HG02678 (cell line): ENCODE measurements around the gene TGIF2.

Experiments
- ATAC-seq: cut with Tn5 transposase; IDR thresholded peaks from one replicate; pipeline ENCODE4 v1.9.1; 2021; ENCODE audit warnings: mild to moderate bottlenecking, moderate library complexity; ENCODE audit not compliant: unreplicated experiment

TGIF2 gene

GRCh38 chr20:36573103-36573797 lies at the start of gene TGIF2:
Gene TGIF2 (plus strand): TSS chr20:36573597. CDS start chr20:36578775, 5,178 bp downstream.
- ATAC-seq, result peak; percentile 74

GRCh38 chr20:36525620-36526365 lies 47.6 kb upstream of the TGIF2 start:
- no peak for ATAC-seq

DNA sequence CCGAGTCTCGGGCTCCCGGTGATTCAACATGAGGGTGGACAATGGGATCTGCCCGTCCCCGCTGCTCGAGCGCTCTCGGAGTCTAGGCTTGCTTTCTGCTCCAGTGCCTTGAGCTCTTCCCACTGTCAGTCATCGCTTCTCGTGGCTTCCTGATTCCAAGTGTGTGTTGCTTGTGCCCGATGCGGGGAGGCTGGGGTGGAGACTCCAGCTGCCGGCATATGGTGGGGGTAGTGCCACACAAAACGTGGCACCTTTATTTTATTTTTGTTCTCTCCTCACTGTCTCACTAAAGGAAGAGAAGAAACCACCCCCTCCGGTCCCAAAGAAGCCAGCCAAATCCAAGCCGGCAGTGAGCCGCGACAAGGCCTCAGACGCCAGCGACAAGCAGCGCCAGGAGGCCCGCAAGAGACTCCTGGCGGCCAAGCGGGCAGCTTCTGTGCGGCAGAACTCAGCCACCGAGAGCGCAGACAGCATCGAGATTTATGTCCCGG lies 46.8 kb upstream of the TGIF2 start:
- no peak for ATAC-seq

DNA sequence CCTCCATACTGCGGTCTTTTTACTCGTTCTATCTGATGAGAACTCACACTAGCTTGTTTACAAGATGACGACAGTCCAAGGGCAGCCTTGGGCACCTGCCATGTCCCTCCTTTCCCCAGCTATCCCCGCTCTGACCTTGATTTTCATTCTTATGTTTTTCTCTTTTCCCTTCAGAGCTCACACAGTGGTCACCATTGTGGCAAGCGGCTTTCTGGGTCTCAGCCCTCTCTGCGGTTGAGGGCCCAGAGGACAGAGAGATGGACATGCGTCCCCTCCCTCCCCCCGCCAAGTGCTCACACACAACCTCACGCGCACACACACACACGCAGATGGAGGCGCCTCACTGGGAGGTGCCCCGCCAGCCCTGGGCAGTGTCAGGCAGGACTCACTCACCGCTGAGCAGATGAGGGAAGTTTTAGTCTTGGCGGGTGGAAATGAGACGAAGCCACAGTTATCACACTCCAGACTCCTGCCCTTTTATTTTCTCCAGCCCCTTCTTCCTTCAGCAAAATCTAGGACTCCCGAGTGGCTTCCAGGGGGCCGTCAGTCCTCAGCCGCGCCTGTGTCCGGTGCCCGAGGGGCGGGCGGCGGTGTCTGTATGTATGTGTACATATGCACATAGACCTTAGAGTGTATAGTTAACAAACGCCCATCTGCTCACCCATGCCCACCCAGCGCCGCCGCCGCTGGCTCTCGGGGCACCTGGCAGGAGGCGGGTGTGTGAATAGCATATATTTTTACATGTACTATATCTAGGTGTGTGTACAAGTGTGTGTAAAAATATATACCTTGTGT lies 45.9 kb upstream of the TGIF2 start:
- ATAC-seq, result no peak

DNA sequence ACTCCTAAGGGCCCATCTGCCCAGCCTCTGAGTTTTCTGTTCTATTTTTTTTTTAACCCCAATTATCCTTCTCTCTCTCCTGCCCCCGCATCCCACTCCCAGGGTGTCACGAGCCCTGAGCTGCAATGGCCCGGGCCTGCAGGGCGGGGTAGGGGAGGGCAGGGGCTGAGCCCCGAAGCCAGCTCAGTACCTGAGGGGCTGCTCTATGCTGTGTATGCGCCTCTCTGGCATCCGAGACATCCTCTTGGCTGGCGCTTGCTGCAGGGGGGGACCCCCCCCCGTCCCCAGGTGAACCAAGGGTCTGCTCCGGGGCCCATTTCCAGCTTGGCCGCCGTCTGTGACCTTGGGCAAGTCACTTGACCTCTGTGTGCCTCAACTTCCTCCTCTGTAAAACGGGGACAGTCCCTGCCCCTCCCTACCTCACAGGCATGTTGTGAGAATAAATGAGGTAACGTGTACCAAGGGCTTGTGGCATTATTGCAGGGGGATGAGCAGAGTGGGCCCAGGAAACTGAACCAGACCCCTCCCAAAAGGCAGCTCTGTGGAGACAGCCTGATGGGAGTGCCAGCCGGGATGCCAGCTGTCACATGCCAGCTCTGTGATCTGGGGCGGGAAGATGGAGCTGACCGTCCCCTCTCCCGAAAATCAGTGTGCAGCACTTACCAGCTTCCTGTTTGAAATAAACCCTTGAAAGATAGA lies 45.1 kb upstream of the TGIF2 start:
- no peak for ATAC-seq

GRCh38 chr20:36528875-36529417 lies 44.5 kb upstream of the TGIF2 start:
- no peak for ATAC-seq

DNA sequence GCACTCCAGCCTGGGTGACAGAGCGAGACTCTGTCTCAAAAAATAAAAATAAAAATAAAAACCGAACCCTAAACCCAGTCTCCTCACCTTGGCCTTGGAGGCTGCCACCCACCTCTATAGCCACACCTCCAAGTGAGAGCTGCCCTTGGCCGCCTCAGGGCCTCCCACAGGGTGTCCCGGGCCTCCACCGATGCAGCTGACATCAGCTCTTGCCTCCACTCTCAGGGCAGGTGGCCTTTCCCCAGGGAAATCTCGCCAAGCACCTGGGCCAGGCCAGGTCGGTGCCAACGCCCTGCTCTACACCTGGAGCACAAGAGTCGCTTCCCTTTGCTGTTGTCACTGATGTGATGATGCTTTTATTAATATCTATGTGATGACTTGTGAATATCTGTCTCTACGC lies 41.0 kb upstream of the TGIF2 start:
- ATAC-seq, result no peak

DNA sequence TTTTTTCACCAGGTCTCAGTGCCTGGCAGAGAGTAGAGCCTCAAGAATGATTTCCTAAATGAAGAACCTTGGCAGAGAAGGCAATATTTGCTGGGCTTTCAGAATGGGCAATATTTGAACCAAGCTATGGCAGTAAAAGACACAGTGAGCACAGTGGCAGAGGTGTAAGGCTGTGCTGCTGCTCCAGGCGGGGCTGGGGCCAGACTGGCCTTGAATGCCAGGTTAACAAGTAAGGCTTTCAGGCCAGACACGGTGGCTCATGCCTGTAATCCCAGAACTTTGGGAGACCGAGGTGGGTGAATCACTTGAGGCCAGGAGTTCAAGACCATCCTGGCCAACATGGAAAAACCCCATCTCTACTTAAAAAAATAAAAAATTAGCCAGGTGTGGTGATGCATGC lies 40.6 kb upstream of the TGIF2 start:
- ATAC-seq, result no peak

DNA sequence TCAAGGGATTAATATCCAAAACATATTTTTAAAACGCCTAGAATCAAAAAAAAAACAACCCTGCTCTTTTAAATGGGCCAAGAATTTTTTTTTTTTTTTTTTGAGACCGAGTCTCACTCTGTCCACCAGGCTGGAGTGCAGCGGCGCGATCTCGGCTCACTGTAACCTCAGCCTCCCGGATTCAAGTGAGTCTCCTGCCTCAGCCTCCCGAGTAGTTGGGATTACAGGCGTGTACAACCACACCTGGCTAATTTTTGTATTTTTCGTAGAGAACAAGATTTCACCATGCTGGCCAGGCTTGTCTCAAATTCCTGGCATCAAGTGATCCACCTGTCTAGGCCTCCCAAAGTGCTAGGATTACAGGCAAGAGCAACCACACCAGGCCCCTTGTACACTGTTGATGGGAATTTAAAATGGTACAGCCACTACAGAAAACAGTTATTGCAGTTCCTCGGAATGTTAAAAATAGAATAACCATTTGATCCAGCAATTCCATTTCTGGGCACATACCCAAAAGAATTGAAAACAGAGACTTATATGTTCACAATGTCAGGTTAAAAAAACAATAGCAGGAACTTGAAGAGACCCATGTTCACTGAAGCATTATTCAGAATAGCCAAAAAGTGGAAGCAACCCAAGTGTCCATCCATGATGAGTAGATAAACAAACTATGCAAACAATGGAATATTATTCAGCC lies 35.2 kb upstream of the TGIF2 start:
- ATAC-seq, result no peak

DNA sequence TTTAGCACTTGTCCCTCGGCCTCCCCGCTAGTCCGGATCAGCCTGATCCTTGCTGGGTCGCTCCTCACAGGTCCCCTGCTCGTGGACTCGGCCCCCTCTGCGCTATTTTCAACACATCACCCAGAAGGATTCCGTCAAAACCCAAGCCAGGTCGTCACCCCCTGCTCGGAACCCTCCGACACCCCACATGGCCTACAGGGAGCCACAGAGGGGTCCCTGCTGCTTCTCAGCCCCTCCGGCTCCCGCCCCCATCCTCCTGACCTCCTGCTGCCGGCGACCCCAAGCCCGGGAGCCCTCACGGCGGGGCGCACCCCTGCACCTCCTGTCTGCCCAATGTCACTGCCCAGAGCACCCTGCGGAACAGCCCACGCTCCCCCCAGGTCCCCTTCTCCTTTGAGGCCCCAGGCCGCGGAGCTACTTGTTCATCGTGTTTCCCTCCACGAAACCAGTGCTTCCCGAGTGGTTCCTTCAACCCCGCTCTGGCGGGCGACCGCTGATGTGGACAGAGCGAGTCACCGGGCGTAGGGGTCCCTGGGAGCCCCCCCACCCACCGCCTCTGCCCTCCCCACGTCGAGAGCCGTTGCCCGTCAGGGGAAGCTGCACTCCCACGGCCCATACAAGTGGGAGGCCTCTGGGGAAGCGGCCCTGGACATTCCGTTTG lies 32.7 kb upstream of the TGIF2 start:
- ATAC-seq, result no peak

DNA sequence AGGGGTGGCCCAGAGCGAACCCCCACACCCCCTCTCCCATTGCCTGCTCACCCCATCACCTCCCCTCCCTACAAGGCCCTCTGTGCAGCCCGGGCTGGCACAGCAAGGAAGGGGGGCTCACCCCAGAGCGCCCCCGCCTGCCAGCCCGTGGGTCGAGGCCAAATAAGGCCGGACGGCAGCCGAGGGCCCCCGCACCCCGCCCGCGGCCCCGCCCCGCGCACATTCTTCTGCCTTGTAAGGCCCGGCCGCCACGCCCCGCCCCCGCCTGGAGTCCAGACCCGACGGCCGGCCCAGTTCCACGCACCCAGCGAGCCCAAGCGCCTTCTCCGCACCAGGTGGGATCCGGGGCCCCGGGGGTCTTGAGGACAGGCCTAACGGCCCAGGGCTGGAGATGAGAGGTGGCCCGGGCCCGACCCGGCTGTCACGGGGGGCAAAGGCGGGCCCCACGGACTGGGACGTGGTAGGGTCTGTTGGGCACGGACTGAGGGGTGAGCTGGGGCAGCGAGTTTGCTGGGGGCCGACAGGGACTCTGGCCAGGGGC lies 32.1 kb upstream of the TGIF2 start, which contains the start of gene MYL9:
TSS of gene MYL9 (plus strand) at position 293 of the 541 bp plus-strand sequence. CDS start 3,366 bp downstream, outside the sequence.
- ATAC-seq, result no peak

GRCh38 chr20:36541768-36542488 lies 31.5 kb upstream of the TGIF2 start:
- ATAC-seq, result no peak

DNA sequence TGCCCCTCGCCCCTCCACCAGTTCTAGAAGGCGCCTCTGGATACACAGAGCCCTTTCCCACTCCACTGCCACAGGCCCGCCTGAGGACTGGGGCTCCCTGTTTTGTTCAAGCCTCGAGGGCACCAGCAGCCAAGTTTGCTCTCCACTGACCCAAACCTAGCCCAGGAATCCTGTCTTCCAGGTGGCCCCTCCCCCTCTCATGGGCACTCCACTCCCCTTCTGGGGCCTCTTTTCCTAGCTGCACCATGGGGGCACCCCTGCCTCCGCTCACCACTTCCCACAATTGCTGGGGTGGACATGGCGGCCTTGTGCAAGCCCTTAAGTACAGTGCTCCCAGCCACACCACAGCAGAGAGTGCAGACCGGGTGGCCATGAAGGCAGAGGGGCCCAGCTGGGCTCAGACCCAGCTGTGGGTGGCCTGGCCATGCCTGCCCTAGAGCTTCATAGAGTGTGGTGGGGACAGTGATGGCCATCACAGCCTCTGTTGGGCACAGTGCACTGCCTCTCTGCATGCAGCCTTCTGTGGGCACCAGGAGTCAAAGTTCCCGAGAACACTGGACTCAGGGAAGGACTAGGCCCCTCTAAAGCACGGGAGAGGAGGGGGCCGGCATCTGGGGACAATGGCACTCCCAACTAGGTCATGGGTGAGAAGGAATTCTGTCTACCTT lies 30.7 kb upstream of the TGIF2 start:
- no peak for ATAC-seq

DNA sequence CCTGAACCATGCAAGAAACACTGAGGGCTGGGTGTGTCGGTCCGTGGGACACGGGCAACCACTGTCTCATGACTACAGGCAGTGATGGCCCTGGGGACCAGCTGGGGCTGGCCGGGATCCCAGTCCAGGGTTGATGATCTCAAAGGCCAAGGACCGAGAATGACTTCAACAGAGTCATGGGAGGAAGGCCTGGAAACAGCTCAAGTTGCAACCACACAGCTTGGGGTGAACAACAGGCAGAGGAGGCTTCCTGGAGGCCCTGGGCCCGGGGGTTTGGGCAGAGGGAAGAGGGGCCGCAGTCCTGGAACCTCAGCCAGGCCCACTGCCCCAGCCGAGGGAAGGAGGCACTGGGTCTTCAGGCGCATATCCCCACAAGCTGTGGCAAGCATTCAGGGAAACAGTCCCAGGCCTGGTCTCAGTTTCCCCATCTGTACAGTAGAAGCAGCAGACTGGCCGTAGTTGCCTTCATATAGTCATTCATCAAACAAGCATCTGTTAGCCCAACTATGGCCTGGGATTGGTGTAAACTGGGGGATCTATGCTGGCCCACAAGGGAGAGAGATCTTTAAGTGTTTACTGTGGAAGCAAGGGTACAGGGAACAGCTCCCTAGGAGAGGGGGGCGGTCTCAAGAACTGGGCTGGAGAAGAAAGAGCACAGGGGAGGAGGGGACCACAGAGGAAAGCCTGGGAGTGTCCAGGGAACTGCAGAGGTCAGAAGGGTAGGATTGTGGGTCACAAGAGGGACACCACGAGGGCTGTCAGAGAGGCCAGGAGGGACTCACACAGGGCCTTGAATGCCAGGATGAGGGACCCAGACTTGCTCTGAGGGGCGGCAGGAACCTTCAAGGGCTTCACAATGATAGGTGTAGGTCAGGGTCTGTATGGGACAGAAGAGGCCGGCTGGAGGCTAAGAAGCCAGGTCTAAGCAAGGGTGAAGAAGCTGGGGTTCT lies 29.9 kb upstream of the TGIF2 start:
- ATAC-seq, result no peak

- no peak for ATAC-seq
Measured at GRCh38 chr20:36544134-36545018, 29.0 kb upstream of the TGIF2 start.
